ENCODE data around the gene CCDC57.

CCDC57 gene

GRCh38 chr17:82235056-82235774 lies 22.6 kb upstream of the CCDC57 start:
- Histone ChIP-seq H3K36me3 (ENCODE audit: low read length) (no peaks in the 10 kb centered on the region), H3K9ac (ENCODE audit: low read length) (no peak overlapping the region), H3K27ac (ENCODE audit: low read depth, low read length) (no peak overlapping the region), H3K4me3 (ENCODE audit: insufficient read depth, low read length, poor library complexity, severe bottlenecking) (no peak overlapping the region), H4K20me1 (ENCODE audit: low read depth, low read length) (no peaks in the 10 kb centered on the region), H2AFZ (ENCODE audit: low read depth, low read length, severe bottlenecking) (no peak overlapping the region), H3K79me2 (ENCODE audit: insufficient read depth, low read length) (no peaks in the 10 kb centered on the region), H3K9me3 (ENCODE audit: insufficient read depth, low read length) (no peaks in the 10 kb centered on the region), H3K27me3 (ENCODE audit: low read length) (no peaks in the 10 kb centered on the region), H3K9me2 (replicated peaks; ENCODE audit: insufficient read depth, low read length) (no peaks in the 10 kb centered on the region), H3K4me2 (ENCODE audit: low read depth, low read length, poor library complexity, severe bottlenecking) (no peak overlapping the region), H3F3A (ENCODE audit: insufficient read depth) (no peaks in the 10 kb centered on the region)
- no peak for TF ChIP-seq CTCF (IDR thresholded peaks at IDR 0.05; ENCODE audit: insufficient read depth, low read length, poor library complexity, severe bottlenecking)
- no peak for TF ChIP-seq EZH2phosphoT487 (conservative IDR thresholded peaks at IDR 0.05; ENCODE audit: low read length)

GRCh38 chr17:82234211-82235055 lies 21.8 kb upstream of the CCDC57 start:
- Histone ChIP-seq H4K20me1 (ENCODE audit: low read depth, low read length) (no peaks in the 10 kb centered on the region), H3K4me3 (ENCODE audit: insufficient read depth, low read length, poor library complexity, severe bottlenecking) (no peak overlapping the region), H2AFZ (ENCODE audit: low read depth, low read length, severe bottlenecking) (no peak overlapping the region), H3K79me2 (ENCODE audit: insufficient read depth, low read length) (no peaks in the 10 kb centered on the region), H3K36me3 (ENCODE audit: low read length) (no peaks in the 10 kb centered on the region), H3K9me3 (ENCODE audit: insufficient read depth, low read length) (no peaks in the 10 kb centered on the region), H3F3A (ENCODE audit: insufficient read depth) (no peaks in the 10 kb centered on the region), H3K9me2 (replicated peaks; ENCODE audit: insufficient read depth, low read length) (no peaks in the 10 kb centered on the region), H3K27ac (ENCODE audit: low read depth, low read length) (no peak overlapping the region), H3K27me3 (ENCODE audit: low read length) (no peaks in the 10 kb centered on the region), H3K4me2 (ENCODE audit: low read depth, low read length, poor library complexity, severe bottlenecking) (no peak overlapping the region), H3K9ac (ENCODE audit: low read length) (no peak overlapping the region)
- TF ChIP-seq EZH2phosphoT487 (conservative IDR thresholded peaks at IDR 0.05; ENCODE audit: low read length) (no peak), CTCF (IDR thresholded peaks at IDR 0.05; ENCODE audit: insufficient read depth, low read length, poor library complexity, severe bottlenecking) (no peak)

GRCh38 chr17:82232876-82233785 lies 20.5 kb upstream of the CCDC57 start:
- no peaks in the 10 kb centered on the region for H4K20me1 ChIP-seq (ENCODE audit: low read depth, low read length)
- no peak overlapping the region for H3K27ac ChIP-seq (ENCODE audit: low read depth, low read length)
- H3F3A ChIP-seq (ENCODE audit: insufficient read depth): no peaks in the 10 kb centered on the region
- no peaks in the 10 kb centered on the region for H3K9me3 ChIP-seq (ENCODE audit: insufficient read depth, low read length)
- no peaks in the 10 kb centered on the region for H3K36me3 ChIP-seq (ENCODE audit: low read length)
- H3K4me3 ChIP-seq (ENCODE audit: insufficient read depth, low read length, poor library complexity, severe bottlenecking): no peak overlapping the region
- no peaks in the 10 kb centered on the region for H3K27me3 ChIP-seq (ENCODE audit: low read length)
- no peak overlapping the region for H2AFZ ChIP-seq (ENCODE audit: low read depth, low read length, severe bottlenecking)
- TF ChIP-seq CTCF (IDR thresholded peaks at IDR 0.05; ENCODE audit: insufficient read depth, low read length, poor library complexity, severe bottlenecking) (no peak), EZH2phosphoT487 (conservative IDR thresholded peaks at IDR 0.05; ENCODE audit: low read length) (no peak)
- no peaks in the 10 kb centered on the region for H3K79me2 ChIP-seq (ENCODE audit: insufficient read depth, low read length)
- H3K9me2 ChIP-seq (replicated peaks; ENCODE audit: insufficient read depth, low read length): no peaks in the 10 kb centered on the region
- no peak overlapping the region for H3K4me2 ChIP-seq (ENCODE audit: low read depth, low read length, poor library complexity, severe bottlenecking)
- no peak overlapping the region for H3K9ac ChIP-seq (ENCODE audit: low read length)

Data from SU-DHL-6 (cell line).